ENCODE measurements around the gene SPTBN1.

GRCh38 chr2:54553775-54554174 lies 97.6 kb downstream of the SPTBN1 start:
- no peak for TF ChIP-seq CTCF (IDR thresholded peaks at IDR 0.05)
- TF ChIP-seq POLR2A (IDR thresholded peaks at IDR 0.05) = no peak
